Measurements from ENCODE around the gene TNNI3K.

Gene TNNI3K

GRCh38 chr1:74426208-74426937, 191.2 kb downstream of the TNNI3K start:
- H3K27ac Mint-ChIP-seq: no peak overlapping the region
- no peaks in the 10 kb centered on the region for H3K27me3 Mint-ChIP-seq
- no peaks in the 10 kb centered on the region for H3K36me3 Mint-ChIP-seq (ENCODE audit: low read depth)
- H3K9me3 Mint-ChIP-seq: no peaks in the 10 kb centered on the region
- H3K4me3 Mint-ChIP-seq: no peak overlapping the region
- H3K4me1 Mint-ChIP-seq (ENCODE audit: low read depth): no peaks in the 10 kb centered on the region

DNA sequence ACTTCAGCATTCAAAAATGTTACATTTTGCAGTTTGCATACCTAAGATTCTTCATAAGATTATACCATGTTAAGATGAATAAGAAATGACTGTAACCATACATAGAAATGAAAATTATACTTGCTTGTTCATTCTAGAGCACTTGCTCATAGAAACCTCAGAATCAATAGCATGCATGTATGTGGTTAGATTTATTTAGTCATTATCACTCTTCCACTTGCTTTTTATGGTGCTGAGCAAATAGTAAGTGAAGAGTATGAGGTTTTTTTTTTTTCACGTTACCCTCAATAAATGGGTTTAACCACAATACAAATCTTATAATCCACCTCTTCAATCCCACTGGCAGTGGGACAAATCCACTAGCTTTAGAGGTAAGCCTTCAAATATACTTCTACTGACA, 192.5 kb downstream of the TNNI3K start:
- Mint-ChIP-seq H3K4me1 (ENCODE audit: low read depth) (no peaks in the 10 kb centered on the region), H3K27ac (no peak overlapping the region), H3K27me3 (no peaks in the 10 kb centered on the region), H3K4me3 (no peak overlapping the region), H3K9me3 (no peaks in the 10 kb centered on the region), H3K36me3 (ENCODE audit: low read depth) (no peaks in the 10 kb centered on the region)

GRCh38 chr1:74429580-74429979, 194.4 kb downstream of the TNNI3K start:
- H3K4me1 Mint-ChIP-seq (ENCODE audit: low read depth): no peaks in the 10 kb centered on the region

DNA sequence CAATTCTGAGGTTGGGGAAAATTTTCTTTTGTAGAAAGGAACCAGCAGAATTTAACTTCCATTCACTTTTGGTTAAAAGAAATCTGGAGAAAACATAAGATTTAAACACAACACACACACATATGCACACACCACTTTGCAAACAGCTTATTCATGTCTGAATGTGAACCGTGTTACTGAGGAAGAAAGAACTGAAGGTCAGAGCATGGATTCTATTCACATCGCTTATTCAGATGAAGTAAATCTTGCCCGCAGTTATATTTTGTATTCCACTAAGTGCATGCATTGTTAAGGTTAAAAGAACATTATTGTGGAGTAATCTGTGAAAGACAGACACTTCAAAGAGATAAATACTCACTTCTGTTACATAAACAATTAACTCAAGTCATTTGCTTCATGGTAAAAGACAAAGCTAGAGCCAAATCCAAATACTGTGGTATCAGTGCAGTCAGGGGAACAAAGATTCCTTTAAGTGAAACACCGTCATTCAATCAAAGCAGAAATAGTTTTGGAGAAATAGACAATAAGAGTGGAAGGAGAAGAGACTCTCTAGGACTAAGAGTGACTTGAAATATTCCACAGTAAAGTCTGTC, 195.3 kb downstream of the TNNI3K start:
- Mint-ChIP-seq H3K36me3 (ENCODE audit: low read depth) (no peaks in the 10 kb centered on the region), H3K4me1 (ENCODE audit: low read depth) (no peaks in the 10 kb centered on the region), H3K4me3 (no peak overlapping the region), H3K27me3 (no peaks in the 10 kb centered on the region), H3K9me3 (no peaks in the 10 kb centered on the region), H3K27ac (no peak overlapping the region)

More at GRCh38 chr1:74429580-74429979, 194.4 kb downstream of the TNNI3K start:
- H3K36me3 Mint-ChIP-seq (ENCODE audit: low read depth): no peaks in the 10 kb centered on the region
- H3K27ac Mint-ChIP-seq: no peak overlapping the region
- H3K27me3 Mint-ChIP-seq: no peaks in the 10 kb centered on the region
- H3K4me3 Mint-ChIP-seq: no peak overlapping the region
- H3K9me3 Mint-ChIP-seq: no peaks in the 10 kb centered on the region

DNA sequence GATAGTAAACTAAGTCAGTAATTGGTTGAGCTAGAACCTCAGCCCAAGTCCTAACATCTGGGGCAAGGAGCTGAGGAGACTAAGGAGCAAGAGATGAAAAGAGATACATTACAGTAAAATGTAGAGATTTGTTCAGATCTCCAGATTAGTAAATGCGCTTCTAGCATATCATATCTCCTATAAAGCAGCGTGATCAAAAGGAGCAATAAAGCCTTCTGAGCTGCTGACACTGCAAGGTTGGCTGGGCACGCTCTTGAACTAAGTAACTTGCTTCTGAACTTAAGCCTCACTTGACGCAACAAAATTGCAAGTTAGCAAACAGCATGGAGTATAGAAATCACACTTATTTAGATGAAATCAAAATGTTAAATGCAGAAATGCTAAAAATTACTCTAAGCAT, 196.3 kb downstream of the TNNI3K start:
- Mint-ChIP-seq H3K4me3 (no peak overlapping the region), H3K27ac (no peak overlapping the region), H3K4me1 (ENCODE audit: low read depth) (no peaks in the 10 kb centered on the region)

DNA sequence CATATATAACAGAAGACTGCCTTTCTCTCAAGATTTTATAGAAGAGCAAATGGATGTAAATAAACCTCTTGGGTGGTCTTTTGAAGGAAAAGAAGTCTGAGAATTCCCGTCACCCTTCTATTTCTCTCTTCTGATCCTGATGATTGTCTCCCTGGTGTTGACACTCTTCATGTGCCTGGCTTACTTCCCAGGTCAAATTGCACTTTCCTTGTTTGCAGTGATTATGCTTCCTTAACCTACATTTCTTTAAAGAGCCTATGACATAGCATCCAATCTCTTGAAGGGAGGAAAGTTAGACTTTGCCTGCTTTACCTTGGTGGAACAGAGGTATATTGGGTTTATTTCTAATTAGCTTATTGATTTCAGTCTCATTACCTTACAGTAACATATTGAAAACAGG, 197.1 kb downstream of the TNNI3K start:
- Mint-ChIP-seq H3K27ac (no peak overlapping the region), H3K36me3 (ENCODE audit: low read depth) (no peaks in the 10 kb centered on the region), H3K4me1 (ENCODE audit: low read depth) (no peaks in the 10 kb centered on the region), H3K9me3 (no peaks in the 10 kb centered on the region), H3K27me3 (no peaks in the 10 kb centered on the region), H3K4me3 (no peak overlapping the region)

More for the DNA sequence above, 196.3 kb downstream of the TNNI3K start:
- Mint-ChIP-seq H3K36me3 (ENCODE audit: low read depth) (no peaks in the 10 kb centered on the region), H3K9me3 (no peaks in the 10 kb centered on the region), H3K27me3 (no peaks in the 10 kb centered on the region)

DNA sequence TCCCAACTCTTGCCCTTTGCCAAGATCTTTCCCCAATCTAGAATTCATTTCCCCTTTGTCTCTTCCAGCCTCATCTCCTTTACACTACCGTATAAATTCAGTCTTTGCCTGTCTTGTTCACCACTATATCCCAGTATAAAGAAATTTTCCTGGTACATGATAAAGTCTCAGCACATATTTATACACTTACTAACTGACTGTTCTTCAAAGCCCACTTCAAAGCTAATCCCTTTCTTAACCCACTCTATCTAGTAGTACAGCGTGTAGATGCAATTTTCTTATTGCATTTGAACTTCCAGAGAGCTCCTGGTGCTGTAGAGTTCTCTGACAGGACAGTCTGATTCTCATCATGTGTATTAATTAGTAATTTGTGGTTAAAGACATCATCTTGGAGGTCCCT, 199.1 kb downstream of the TNNI3K start:
- no peaks in the 10 kb centered on the region for H3K4me1 Mint-ChIP-seq (ENCODE audit: low read depth)
- no peak overlapping the region for H3K4me3 Mint-ChIP-seq
- H3K27ac Mint-ChIP-seq: no peak overlapping the region
- H3K9me3 Mint-ChIP-seq: no peaks in the 10 kb centered on the region
- H3K36me3 Mint-ChIP-seq (ENCODE audit: low read depth): no peaks in the 10 kb centered on the region
- no peaks in the 10 kb centered on the region for H3K27me3 Mint-ChIP-seq

- H3K27ac Mint-ChIP-seq: no peak overlapping the region
- no peaks in the 10 kb centered on the region for H3K4me1 Mint-ChIP-seq (ENCODE audit: low read depth)
- H3K4me3 Mint-ChIP-seq: no peak overlapping the region
- no peaks in the 10 kb centered on the region for H3K9me3 Mint-ChIP-seq
- no peaks in the 10 kb centered on the region for H3K36me3 Mint-ChIP-seq (ENCODE audit: low read depth)
- H3K27me3 Mint-ChIP-seq: no peaks in the 10 kb centered on the region
Measured at GRCh38 chr1:74436078-74436477, 200.9 kb downstream of the TNNI3K start.

- H3K27ac Mint-ChIP-seq: no peak overlapping the region
- H3K9me3 Mint-ChIP-seq: no peaks in the 10 kb centered on the region
- H3K36me3 Mint-ChIP-seq (ENCODE audit: low read depth): no peaks in the 10 kb centered on the region
- no peaks in the 10 kb centered on the region for H3K27me3 Mint-ChIP-seq
- H3K4me3 Mint-ChIP-seq: no peak overlapping the region
- no peaks in the 10 kb centered on the region for H3K4me1 Mint-ChIP-seq (ENCODE audit: low read depth)
Measured at GRCh38 chr1:74437035-74437434, 201.8 kb downstream of the TNNI3K start.

DNA sequence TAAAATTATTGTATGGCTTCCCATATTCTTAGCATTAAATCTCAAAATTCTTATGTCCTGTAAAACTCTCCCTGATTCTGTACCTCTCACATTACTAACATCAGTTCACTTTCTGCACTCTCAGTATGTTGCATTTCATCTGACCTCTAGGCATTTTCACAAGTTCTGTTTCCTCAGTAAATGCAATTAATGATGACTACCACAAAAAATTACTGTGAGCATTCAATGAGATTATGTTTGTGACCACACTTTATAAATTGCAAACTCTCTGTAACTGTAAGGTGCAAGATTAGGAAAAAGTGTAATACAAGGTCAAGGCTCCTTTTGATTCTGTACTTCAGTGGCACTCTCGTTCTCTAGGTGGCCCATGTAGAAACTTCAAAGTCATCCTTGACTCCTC, 216.8 kb downstream of the TNNI3K start:
- no peak overlapping the region for H3K4me3 Mint-ChIP-seq
- H3K36me3 Mint-ChIP-seq (ENCODE audit: low read depth): no peaks in the 10 kb centered on the region
- no peak overlapping the region for H3K27ac Mint-ChIP-seq
- no peaks in the 10 kb centered on the region for H3K27me3 Mint-ChIP-seq
- peaks cover 21% of the 10 kb centered on the region for H3K9me3 Mint-ChIP-seq
- H3K4me1 Mint-ChIP-seq (ENCODE audit: low read depth): no peaks in the 10 kb centered on the region

DNA sequence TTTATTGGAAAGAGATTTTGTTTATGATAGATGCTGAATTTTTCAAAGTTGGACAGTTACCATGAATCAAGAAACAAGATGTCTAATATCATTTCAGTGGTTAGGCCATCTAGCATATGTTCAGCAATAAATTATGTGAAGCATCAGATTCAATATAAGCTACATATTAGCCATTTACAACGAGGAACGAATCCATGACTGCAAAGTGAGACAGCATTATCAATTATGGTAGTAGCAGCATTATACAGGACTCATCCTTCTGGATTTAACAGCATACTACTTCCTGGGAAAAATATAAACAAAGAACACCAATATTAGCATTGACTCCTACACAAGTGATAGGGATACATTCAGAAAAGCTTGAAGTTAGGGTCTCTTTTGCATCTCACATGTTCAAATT, 218.1 kb downstream of the TNNI3K start:
- no peaks in the 10 kb centered on the region for H3K36me3 Mint-ChIP-seq (ENCODE audit: low read depth)
- no peak overlapping the region for H3K4me3 Mint-ChIP-seq
- H3K27ac Mint-ChIP-seq: no peak overlapping the region
- H3K9me3 Mint-ChIP-seq: peaks cover 21% of the 10 kb centered on the region
- no peaks in the 10 kb centered on the region for H3K4me1 Mint-ChIP-seq (ENCODE audit: low read depth)
- H3K27me3 Mint-ChIP-seq: no peaks in the 10 kb centered on the region

DNA sequence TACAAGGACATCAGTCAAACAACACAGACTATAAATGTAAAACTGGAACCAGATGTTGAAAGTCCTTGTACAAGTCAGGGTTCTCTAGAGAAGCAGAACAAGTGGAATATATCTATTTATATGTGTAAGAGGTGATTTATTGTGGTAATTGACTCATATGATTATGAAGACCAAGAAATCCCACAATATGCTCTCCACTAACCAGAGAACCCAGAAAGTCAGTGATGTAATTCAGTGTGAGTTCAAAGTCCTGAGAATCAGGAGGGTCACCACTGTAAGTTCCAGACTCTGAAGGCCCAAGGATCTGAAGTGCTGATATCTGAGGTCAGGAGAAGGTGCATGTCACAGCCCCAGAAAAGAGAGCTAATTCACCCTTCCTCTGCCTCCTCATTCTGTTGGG, 220.2 kb downstream of the TNNI3K start:
- Mint-ChIP-seq H3K27me3 (peaks cover 4% of the 10 kb centered on the region), H3K4me3 (no peak overlapping the region), H3K9me3 (peaks cover 17% of the 10 kb centered on the region), H3K27ac (no peak overlapping the region), H3K4me1 (ENCODE audit: low read depth) (no peaks in the 10 kb centered on the region), H3K36me3 (ENCODE audit: low read depth) (no peaks in the 10 kb centered on the region)

DNA sequence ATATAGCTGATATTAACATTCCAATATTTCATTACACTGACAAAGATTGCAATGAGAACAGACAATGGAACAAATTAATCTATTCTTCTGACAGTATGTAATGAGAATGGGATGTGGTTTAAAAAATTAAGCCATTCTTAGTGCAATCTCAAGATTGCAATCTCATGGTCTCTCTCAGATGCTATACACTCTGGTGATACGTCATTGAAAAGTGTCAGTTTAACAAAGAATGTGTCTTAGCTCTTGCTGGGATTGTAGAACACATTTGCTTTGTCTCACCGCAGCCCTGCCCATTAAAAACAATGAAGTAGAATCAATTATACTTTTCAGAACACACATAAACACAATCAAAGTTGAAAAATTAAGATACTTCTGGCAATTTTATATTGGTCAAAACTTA, 222.1 kb downstream of the TNNI3K start:
- Mint-ChIP-seq H3K9me3 (peaks cover 6% of the 10 kb centered on the region), H3K4me3 (no peak overlapping the region), H3K36me3 (ENCODE audit: low read depth) (no peaks in the 10 kb centered on the region), H3K27me3 (peaks cover 4% of the 10 kb centered on the region), H3K4me1 (ENCODE audit: low read depth) (no peaks in the 10 kb centered on the region), H3K27ac (no peak overlapping the region)

- Mint-ChIP-seq H3K27ac (no peak overlapping the region), H3K4me1 (ENCODE audit: low read depth) (no peaks in the 10 kb centered on the region), H3K36me3 (ENCODE audit: low read depth) (no peaks in the 10 kb centered on the region), H3K4me3 (no peak overlapping the region), H3K9me3 (no peaks in the 10 kb centered on the region), H3K27me3 (peaks cover 4% of the 10 kb centered on the region)
Measured at GRCh38 chr1:74463333-74463988, 228.3 kb downstream of the TNNI3K start.

DNA sequence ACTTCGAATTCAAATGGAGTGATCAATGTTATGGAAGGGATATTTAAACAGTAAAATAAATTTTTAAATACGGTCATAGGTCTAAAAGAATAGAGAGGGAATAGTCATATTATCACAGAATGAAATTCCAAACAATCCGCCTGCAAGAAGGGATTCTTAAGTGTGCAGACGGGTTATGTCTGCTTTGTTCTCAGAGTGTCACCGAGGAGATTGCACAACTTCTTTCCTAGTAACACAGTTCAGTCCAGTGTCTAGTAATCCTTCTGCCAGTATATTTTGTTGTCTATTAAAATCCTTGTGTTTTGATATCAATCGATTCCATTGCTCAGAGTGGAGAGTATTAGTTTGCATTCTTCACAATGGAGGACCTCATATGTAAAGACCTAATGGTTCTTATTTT, 228.8 kb downstream of the TNNI3K start:
- Mint-ChIP-seq H3K27ac (no peak overlapping the region), H3K27me3 (peaks cover 4% of the 10 kb centered on the region), H3K36me3 (ENCODE audit: low read depth) (no peaks in the 10 kb centered on the region), H3K9me3 (no peaks in the 10 kb centered on the region), H3K4me3 (no peak overlapping the region), H3K4me1 (ENCODE audit: low read depth) (no peaks in the 10 kb centered on the region)

Measured in stimulated activated naive CD8-positive, alpha-beta T cell treated with anti-CD3 and anti-CD28 coated beads, Interleukin-15, Interleukin-2, amounts not matched to agents 100 ng/mL and 50 ng/mL, for 24 hours (primary cell).